ENCODE measurements around the gene FRMD5.

DNA sequence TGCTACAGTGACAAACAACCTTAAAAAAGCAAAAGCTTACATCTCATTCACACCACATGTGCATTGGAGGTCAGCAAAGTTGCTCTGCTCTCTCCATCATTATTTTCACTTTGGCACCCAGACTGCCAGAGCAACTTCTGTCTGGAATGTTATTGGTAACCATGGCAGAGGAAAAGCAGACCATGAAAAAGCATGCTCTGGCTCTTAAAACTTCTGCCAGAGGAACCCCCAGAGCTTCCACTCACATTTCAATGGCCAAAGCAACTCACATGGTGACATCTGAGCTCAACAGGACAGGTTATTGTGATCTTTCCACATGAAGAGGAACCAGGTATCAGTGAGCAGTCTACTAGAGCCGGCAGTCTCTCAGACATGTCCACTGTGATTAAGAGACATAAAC lies 21.9 kb upstream of the FRMD5 start:
- TF ChIP-seq, protein P1, sequence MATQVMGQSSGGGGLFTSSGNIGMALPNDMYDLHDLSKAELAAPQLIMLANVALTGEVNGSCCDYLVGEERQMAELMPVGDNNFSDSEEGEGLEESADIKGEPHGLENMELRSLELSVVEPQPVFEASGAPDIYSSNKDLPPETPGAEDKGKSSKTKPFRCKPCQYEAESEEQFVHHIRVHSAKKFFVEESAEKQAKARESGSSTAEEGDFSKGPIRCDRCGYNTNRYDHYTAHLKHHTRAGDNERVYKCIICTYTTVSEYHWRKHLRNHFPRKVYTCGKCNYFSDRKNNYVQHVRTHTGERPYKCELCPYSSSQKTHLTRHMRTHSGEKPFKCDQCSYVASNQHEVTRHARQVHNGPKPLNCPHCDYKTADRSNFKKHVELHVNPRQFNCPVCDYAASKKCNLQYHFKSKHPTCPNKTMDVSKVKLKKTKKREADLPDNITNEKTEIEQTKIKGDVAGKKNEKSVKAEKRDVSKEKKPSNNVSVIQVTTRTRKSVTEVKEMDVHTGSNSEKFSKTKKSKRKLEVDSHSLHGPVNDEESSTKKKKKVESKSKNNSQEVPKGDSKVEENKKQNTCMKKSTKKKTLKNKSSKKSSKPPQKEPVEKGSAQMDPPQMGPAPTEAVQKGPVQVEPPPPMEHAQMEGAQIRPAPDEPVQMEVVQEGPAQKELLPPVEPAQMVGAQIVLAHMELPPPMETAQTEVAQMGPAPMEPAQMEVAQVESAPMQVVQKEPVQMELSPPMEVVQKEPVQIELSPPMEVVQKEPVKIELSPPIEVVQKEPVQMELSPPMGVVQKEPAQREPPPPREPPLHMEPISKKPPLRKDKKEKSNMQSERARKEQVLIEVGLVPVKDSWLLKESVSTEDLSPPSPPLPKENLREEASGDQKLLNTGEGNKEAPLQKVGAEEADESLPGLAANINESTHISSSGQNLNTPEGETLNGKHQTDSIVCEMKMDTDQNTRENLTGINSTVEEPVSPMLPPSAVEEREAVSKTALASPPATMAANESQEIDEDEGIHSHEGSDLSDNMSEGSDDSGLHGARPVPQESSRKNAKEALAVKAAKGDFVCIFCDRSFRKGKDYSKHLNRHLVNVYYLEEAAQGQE (IDR thresholded peaks at IDR 0.05), result no peak
- TF ChIP-seq, protein P2, sequence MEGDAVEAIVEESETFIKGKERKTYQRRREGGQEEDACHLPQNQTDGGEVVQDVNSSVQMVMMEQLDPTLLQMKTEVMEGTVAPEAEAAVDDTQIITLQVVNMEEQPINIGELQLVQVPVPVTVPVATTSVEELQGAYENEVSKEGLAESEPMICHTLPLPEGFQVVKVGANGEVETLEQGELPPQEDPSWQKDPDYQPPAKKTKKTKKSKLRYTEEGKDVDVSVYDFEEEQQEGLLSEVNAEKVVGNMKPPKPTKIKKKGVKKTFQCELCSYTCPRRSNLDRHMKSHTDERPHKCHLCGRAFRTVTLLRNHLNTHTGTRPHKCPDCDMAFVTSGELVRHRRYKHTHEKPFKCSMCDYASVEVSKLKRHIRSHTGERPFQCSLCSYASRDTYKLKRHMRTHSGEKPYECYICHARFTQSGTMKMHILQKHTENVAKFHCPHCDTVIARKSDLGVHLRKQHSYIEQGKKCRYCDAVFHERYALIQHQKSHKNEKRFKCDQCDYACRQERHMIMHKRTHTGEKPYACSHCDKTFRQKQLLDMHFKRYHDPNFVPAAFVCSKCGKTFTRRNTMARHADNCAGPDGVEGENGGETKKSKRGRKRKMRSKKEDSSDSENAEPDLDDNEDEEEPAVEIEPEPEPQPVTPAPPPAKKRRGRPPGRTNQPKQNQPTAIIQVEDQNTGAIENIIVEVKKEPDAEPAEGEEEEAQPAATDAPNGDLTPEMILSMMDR (IDR thresholded peaks at IDR 0.05), result no peak
- no peak for TF ChIP-seq POLR2A (IDR thresholded peaks at IDR 0.05; ENCODE audit: low read length)
- TF ChIP-seq CHD2 (IDR thresholded peaks at IDR 0.05; ENCODE audit: low read length, partially characterized antibody), result no peak
- TF ChIP-seq RNF2 (IDR thresholded peaks at IDR 0.05; ENCODE audit: borderline replicate concordance, low read depth), result no peak
- no peak for TF ChIP-seq ZNF302 (CRISPR knock-in tag; IDR thresholded peaks at IDR 0.05)
- TF ChIP-seq, protein P3, sequence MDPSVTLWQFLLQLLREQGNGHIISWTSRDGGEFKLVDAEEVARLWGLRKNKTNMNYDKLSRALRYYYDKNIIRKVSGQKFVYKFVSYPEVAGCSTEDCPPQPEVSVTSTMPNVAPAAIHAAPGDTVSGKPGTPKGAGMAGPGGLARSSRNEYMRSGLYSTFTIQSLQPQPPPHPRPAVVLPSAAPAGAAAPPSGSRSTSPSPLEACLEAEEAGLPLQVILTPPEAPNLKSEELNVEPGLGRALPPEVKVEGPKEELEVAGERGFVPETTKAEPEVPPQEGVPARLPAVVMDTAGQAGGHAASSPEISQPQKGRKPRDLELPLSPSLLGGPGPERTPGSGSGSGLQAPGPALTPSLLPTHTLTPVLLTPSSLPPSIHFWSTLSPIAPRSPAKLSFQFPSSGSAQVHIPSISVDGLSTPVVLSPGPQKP (IDR thresholded peaks at IDR 0.05; ENCODE audit: low read depth, low read length), result no peak
- TF ChIP-seq CBX2 (IDR thresholded peaks at IDR 0.05; ENCODE audit: borderline replicate concordance, low read depth), result no peak
- no peak for TF ChIP-seq MAFK (IDR thresholded peaks at IDR 0.05; ENCODE audit: partially characterized antibody)
